HG03064 (cell line): Measurements from ENCODE around the gene SLC45A1.

Source experiments
- ATAC-seq: cut with Tn5 transposase; IDR thresholded peaks from one replicate; pipeline ENCODE4 v1.9.1; 2021; ENCODE audit warnings: low read depth; ENCODE audit not compliant: unreplicated experiment

The SLC45A1 gene

DNA sequence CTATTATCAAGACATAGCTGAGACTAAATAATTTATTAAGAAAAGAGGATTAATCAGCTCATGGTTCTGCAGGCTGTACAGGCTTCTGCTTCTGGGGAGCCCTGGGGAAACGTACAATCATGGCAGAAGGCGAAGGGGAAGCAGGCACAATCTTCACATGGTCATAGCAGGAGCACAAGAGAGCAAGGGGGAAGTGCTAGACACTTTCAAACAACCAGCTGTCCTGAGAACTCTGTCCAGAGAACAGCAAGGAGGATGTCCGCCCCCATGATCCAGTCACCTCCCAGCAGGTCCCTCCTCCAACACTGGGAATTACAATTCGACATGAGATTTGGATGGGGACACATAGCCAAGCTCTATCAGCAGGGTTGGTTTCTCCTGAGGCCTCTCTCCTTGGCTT is 10.3 kb upstream of the SLC45A1 start:
- ATAC-seq = no peak

- ATAC-seq = no peak
Measured at GRCh38 chr1:8311068-8311718, 6.7 kb upstream of the SLC45A1 start.

- no peak for ATAC-seq
Measured at GRCh38 chr1:8312235-8313218, 5.4 kb upstream of the SLC45A1 start.

DNA sequence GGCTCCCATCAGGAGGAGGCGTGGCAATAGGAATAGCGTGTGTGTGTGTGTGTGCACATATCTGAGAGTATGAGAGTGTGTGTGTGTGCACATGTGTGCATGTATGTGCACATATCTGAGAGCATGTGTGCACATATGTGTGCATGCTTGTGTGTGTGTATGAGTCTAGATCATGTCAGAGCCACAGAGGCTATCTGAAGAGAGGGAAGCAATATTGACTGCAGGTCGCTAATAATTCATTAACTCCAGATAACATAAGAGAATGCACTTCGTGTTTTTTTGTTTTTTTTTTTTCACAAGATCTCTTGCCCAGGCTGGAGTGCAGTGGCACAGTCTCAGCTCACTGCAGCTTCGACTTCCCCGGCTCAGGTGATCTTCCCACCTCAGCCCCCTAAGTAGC is 4.7 kb upstream of the SLC45A1 start:
- ATAC-seq = no peak

DNA sequence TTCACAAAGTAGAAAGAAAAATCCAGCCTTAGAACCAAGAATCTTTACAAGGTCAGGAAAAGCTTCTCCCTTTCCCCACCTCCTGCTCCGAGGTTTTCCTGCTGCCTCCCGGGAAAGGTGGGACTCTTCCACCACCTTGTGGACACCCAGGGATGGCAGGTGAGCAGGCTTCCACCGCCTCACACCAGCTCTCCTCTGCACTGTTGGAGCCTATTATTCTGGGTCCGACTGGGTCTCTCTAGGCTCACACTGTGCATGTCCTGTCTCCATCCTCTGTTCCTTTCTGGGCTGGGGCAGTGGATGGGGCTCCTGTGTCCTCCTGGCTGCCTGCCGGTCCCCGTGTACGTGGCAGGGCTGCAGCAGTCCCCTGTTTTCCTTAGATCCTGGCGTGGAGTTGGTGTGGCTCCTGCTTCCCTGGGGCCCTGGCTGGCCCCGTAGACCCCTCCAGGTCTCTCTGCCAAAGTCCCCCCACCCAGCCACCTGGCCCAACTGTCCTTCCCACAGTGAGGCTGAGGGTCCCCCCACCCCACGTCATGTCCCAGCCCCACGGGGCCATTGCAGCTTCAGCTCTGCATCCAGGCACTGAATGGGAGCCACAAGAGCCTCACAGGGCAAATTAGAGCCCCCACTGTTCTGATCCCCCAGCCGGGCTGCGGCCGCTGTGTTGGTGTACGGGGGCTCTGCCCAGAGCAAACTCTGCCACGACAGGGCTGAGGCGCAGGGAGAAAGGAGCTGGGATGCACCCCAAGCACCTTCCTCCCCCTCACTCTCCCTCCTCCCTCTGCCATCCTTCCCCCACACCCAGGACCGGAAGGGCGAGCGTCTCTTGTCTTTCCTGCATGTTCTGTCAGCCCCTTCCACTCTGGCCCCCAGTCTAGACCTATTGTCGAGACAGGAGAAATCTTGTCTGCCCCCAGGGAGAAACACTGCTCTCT is 3.3 kb upstream of the SLC45A1 start:
- ATAC-seq = no peak

- no peak for ATAC-seq
Measured at GRCh38 chr1:8315573-8316475, 2.1 kb upstream of the SLC45A1 start.

DNA sequence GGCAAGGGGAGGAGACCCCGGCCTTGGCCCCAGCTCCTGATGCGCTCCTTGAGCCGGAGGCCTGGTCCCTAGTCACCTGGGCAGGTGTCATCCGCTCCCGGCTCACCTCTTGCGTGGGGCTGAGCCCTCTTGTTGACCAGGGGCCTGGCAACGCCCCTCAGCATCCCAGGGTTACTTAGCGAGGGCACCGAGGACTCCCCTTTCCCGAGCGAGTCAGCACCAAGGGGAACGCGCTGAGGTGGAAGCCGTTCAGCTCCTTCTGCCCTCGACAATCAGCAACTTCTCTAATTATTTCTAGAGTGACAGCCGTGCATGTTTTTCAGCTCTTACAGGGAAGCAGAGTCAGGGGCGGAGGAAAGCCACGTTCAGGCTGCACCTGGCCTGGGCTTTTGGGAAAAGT is 522 bp downstream of the SLC45A1 start:
- ATAC-seq = no peak

DNA sequence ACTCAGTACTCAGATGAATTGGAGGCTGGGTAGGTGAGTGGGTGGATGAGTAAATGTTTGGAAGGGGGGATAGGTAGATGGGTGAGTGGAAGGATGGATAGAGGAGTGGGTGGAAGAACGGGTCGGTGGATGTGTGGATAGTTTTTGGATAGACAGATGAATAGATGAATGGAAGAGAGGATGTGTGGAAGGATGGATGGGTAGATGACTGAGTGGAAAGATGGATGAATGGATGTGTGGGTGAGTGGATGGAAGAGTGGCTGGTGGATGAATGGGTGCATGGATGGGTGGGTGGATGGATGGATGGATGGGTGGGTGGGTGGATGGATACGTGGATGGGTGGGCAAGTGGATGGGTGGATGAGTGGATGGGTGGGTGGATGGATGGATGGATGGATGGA is 3.7 kb downstream of the SLC45A1 start:
- ATAC-seq = no peak

DNA sequence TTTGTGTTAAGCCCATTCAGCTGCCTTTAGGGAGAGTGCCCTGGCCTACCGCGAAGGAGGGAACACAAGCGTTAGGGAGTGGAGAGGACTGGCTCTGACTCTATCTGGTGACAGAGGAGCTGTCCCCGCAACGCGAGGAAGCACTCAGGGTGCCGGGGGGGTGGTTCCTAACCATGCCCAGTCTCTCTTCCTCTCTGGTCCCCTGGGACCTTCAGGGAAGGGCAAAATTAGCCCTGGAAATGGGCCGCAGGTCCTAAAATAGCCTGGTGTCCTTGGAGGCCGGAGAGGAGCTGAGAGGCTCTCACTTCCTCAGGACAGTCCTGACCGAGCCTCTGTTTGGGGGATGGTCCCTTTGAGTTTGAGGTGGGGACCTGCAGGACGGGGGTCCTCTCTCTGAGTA is 5.8 kb downstream of the SLC45A1 start:
- no peak for ATAC-seq

- ATAC-seq = no peak
Measured at GRCh38 chr1:8324176-8324810, 6.4 kb downstream of the SLC45A1 start.

- ATAC-seq = no peak
Measured at GRCh38 chr1:8325771-8326170, 7.9 kb downstream of the SLC45A1 start.

DNA sequence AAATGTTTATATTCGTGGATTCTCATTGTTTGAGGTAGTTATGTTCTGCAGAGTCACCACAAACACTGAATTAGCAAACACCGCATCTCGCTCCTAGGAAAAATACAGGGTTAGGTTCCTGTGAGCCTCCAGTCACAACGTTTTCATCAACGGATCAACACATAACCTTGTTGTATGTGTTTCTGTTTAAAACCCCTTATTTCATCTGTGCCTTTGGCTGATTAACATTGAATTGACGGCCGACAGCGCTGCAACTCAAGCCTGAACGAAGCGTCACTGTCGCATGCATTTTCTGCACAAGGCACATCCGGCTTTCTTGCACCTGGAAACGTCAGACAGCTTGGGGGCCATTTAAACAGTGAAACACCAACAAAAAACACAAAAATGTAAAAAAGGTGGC is 8.4 kb downstream of the SLC45A1 start:
- ATAC-seq = no peak

DNA sequence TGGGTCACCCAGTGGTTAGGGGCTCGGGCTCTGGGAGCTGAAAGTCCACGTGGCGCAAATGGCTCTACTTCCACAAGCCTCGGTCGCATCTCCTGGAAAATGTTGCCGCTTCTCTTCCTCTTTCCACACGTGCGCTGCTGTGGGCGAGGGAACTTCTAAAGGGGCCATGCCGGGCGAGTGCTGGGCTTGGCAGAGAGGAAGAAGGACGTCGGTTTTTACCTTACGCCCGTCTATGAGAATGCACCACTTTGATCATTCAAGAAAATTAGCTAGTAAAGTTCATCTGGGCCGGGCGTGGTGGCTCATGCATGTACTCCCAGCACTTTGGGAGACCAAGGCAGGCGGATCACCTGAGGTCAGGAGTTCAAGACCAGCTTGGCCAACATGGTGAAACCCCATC is 10.4 kb downstream of the SLC45A1 start:
- no peak for ATAC-seq

- no peak for ATAC-seq
Measured at GRCh38 chr1:8329439-8329838, 11.5 kb downstream of the SLC45A1 start.

- no peak for ATAC-seq
Measured at GRCh38 chr1:8329858-8330257, 11.9 kb downstream of the SLC45A1 start.

GRCh38 chr1:8330271-8331125 is 12.6 kb downstream of the SLC45A1 start:
- ATAC-seq = no peak

DNA sequence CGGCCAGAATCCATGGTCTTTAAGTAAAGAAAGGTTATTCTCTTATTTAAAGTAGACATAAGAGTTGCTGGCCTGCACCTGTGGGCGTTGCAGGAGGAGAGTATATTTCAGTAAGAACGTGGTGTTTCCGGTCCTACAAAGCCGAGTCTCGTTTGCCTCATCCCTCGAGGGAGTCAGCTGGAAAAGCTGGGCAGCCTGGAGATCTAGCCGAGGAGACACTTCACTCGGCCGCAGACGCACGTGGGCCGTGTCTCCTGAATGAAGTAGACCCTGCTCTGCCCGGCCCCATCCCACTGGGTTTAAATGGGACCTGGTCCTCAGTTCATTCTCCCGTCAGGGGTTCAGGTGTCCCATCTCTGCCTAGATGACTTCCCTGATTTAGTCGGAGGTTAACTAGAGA is 14.9 kb downstream of the SLC45A1 start:
- ATAC-seq = no peak

DNA sequence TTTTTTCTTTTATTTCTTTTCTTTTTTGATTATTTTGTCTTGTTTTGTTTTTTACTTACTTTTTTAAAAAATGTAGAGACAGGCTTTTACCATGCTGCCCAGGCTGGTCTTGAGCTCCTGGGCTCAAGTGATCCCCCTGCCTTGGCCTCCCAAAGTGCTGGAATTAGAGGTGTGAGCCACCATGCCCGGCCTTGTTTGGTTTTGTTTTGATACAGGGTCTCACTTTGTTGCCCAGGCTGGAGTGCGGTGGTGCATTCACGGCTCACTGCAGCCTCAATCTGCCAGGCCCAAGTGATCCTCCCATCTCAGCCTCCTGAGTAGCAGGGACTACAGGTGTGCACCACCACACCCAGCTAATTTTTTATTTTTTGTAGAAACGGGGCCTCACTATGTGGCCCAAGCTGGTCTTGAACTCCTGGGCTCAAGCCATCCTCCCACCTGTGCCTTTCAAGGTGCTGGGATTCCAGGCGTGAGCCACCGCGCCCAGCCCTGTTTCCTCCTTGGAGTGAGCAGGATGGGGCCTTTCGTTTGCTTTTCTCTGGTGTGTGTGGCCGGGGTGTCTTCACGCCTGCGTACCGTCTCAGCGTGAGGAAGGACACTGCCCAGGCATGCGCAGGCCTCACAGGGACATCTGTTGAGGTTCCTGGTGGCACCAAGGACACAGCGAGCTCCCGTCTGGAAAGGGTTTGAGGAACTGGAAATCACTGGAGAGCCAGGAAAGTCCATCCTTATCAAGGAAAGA is 15.5 kb downstream of the SLC45A1 start:
- ATAC-seq = no peak
